ENCODE measurements around the gene TINAGL1.

TINAGL1 gene, protein sequence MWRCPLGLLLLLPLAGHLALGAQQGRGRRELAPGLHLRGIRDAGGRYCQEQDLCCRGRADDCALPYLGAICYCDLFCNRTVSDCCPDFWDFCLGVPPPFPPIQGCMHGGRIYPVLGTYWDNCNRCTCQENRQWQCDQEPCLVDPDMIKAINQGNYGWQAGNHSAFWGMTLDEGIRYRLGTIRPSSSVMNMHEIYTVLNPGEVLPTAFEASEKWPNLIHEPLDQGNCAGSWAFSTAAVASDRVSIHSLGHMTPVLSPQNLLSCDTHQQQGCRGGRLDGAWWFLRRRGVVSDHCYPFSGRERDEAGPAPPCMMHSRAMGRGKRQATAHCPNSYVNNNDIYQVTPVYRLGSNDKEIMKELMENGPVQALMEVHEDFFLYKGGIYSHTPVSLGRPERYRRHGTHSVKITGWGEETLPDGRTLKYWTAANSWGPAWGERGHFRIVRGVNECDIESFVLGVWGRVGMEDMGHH

DNA sequence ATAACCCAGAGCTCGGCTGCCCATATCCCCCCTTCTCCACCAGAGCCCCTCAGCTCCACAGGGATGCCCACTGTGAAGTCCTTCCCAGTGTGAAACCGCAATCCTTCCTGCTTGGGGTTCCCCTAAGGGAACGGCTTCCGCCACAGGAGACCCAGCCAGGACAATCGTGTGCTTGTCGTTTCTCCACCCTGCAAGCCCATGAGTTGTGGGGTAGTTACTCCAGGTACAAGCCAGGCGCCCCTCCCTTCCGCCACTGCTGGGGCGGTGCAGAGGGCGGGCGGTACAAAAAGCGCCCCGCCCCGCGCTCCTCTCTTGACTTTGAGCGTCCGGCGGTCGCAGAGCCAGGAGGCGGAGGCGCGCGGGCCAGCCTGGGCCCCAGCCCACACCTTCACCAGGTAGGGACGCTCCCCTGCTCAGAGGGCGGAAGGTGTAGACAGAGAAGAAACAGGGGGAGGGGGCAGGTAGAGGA lies at the start of gene TINAGL1:
Gene TINAGL1, plus strand, starts transcription at position 315 of the 469 bp plus-strand sequence. CDS start 634 bp downstream, outside the sequence.
- TF ChIP-seq POLR2A (IDR thresholded peaks at IDR 0.05; ENCODE audit: low read depth, low read length) = no peak
- FAIRE-seq = no peak
- DNase-seq (ENCODE audit: insufficient read length, low spot score) = no peak

DNA sequence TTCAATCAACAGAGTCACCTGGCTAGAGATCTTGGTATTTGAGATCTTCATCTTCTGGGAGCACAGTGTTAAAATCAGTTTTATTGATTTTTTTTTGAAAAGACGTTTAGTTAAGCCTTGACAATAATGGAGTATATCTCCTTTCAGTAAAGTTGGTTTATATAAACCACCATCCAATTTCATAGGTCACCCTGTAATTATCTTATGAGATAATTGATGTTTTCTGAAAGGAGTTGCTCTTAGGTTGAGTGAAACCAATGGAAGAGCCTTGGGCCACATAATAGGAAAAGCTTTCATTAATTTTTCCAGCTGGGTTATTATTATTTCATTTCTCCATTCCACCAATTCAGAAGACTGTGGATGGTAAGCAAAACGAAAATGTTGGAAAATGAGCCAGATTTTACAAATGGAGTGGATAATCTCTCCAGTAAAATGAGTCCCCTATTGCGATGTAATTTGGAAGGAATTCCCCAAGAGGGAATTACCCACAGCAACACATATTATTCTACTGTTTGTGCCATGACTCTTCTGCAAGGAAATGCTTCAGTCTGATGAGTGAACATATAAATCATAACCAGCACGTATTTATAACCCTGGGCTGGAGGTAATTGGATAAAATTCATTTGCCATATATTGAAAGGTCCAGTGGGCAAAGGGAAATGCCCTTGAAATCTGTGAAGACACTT lies 46.2 kb upstream of the TINAGL1 start:
- DNase-seq (ENCODE audit: insufficient read length, low spot score) (no peak), FAIRE-seq (peak; percentile 84)
- no peak for TF ChIP-seq POLR2A (IDR thresholded peaks at IDR 0.05; ENCODE audit: low read depth, low read length)

DNA sequence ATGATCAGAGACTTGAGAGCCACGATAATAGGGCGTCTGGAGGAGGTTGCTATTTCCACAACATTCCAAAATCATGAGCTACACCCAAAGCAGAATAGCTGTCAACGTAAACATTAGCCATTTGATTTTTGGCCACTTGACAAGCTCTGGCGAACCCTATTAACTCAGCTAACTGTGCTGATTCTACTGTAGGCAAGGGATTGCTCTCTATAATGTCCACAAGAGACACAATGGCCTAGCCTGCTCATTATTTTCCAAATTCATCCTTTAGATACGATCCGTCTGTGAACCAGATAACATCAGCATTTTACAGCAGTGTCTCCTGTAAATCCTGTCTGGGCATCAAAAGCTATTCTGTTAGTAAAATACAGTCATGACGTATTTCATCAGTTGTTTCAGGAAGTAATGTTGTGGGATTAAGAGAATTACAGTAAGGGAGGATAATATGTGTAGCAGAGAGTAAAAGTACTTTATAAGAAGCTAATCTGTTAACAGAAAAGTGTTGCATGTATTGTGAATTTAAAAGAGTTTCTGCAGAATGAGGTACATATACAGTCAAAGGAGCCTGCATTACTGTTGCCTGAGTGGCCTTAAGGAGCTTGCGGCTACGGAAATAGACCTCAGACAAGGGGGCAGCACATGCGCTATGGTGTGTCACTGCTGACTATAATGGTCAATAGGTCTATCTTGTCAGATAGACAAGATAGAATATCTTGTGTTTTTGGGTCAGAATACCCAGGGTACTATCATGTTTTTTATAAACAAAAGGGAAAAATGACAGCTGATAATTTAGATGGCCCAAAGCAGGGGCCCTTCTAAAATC lies 44.9 kb upstream of the TINAGL1 start:
- FAIRE-seq (peak; percentile 98), DNase-seq (ENCODE audit: insufficient read length, low spot score) (no peak)
- no peak for TF ChIP-seq POLR2A (IDR thresholded peaks at IDR 0.05; ENCODE audit: low read depth, low read length)

DNA sequence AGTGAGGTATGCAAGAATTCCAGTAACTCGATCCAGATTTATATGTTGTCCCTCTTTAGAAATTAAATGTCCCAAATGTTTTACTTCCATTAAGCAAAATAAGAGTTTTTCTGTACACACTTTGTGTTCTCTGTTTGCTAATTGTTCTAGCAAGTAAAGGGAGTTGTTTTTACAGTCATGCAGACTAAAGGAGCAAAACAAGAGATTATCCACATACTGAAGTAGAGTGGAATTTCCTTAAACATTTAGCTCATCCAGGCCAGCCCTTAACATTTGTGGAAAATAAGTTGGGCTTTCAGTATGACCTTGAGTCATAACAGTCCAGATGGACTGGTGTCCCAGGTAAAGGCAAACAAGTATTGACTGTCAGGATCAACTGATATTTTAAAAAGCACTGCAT lies 44.1 kb upstream of the TINAGL1 start:
- TF ChIP-seq POLR2A (IDR thresholded peaks at IDR 0.05; ENCODE audit: low read depth, low read length) = no peak
- FAIRE-seq = peak; percentile 58
- DNase-seq (ENCODE audit: insufficient read length, low spot score) = no peak

DNA sequence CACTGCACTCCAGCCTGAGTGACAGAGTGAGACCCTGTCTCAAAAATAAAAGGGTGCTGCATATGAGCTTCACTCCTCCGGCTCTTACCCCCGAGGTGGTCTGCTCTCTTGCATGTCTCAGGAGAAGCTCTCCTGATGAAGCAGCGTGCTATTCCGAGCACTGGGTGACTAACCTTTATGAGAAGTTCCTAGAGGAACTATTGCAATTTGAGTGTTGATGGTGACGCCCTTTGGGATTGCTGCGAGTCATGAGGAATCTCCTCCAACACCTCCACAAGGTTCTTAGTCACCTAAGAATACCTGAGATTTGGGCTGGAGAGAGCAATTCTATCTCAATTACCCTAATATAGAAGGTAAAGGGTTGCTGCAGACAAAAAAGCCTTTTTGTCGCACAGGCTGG lies 40.8 kb upstream of the TINAGL1 start:
- no peak for TF ChIP-seq POLR2A (IDR thresholded peaks at IDR 0.05; ENCODE audit: low read depth, low read length)
- FAIRE-seq = no peak
- DNase-seq (ENCODE audit: insufficient read length, low spot score) = no peak

DNA sequence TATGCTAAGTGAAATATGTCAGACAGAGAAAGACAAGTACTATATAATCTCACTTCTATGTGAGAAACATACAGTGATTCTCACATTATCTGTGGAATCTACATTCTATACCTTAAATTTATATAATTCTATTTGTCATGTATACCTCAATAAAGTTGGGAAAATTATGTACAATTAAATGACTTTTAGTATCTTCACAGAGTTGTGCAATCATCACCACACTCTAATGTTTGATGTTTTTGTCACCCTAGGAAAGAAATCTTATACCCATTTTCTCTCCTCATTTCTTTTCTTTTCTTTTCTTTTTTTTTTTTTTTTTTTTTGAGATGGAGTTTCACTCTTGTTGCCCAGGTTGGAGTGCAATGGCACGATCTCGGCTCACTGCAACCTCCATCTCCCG lies 37.0 kb upstream of the TINAGL1 start:
- TF ChIP-seq POLR2A (IDR thresholded peaks at IDR 0.05; ENCODE audit: low read depth, low read length) = no peak
- no peak for DNase-seq (ENCODE audit: insufficient read length, low spot score)
- no peak for FAIRE-seq

DNA sequence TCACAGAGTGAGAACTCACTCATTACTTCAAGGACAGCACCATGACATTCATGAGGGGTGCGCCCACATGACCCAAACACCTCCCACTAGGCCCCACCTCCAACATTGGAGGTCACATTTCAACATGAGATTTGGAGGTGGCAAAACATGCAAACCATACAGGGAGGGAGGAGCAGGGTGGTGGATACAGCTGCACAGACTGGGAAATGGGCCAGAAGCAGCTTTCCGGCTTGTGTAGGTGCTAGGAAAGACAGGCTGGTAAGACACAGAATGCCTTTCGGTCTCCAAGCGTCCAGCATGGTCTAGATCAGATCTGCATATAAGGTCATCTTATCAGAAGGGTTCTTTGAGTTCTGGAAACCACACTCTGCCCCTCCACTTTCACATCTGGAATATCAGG lies 35.1 kb upstream of the TINAGL1 start:
- FAIRE-seq (no peak), DNase-seq (ENCODE audit: insufficient read length, low spot score) (no peak)
- TF ChIP-seq POLR2A (IDR thresholded peaks at IDR 0.05; ENCODE audit: low read depth, low read length) = no peak

DNA sequence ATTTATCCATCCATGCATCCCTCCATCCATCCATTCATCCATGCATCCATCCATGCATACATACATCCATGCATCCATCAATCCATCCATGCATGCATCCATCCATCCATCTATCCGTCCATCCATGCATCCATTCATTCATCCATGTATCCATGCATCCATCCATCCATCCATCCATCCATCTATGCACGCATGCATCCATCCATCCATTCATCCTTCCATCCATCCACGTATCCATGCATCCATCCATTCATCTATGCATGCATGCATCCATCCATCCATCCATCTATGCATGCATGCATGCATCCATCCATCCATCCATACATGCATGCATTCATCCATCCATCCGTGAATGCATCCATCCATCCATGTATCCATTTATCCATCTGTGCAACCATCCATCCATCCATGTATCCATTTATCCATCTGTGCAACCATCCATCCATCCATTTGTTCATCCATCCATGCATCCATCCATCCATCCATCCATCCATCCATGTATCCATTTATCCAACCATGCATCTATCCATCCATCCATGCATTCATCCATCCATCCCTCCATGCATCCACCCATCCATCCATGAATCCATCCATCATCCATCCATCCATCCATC lies 30.3 kb upstream of the TINAGL1 start:
- no peak for TF ChIP-seq POLR2A (IDR thresholded peaks at IDR 0.05; ENCODE audit: low read depth, low read length)
- FAIRE-seq = no peak
- no peak for DNase-seq (ENCODE audit: insufficient read length, low spot score)

DNA sequence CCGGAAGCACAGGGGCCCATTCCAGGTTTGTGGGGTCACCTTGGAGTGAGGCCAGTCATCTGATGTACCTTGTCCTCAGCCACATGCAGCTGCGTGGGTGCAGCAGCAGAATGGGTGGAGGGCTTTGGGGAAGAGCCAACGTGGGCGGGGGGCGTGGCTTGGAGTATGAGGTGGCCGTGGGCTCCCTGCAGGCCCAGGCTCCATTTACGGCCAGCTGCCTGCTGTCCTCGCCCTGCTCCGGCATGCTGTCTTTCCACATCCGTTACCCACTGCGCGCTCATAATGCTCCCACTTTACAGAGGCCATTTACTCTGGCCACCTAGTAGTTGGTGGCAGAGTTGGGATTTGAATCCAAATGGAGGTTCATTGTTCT lies 27.8 kb upstream of the TINAGL1 start:
- TF ChIP-seq POLR2A (IDR thresholded peaks at IDR 0.05; ENCODE audit: low read depth, low read length) = no peak
- FAIRE-seq (no peak), DNase-seq (ENCODE audit: insufficient read length, low spot score) (no peak)

DNA sequence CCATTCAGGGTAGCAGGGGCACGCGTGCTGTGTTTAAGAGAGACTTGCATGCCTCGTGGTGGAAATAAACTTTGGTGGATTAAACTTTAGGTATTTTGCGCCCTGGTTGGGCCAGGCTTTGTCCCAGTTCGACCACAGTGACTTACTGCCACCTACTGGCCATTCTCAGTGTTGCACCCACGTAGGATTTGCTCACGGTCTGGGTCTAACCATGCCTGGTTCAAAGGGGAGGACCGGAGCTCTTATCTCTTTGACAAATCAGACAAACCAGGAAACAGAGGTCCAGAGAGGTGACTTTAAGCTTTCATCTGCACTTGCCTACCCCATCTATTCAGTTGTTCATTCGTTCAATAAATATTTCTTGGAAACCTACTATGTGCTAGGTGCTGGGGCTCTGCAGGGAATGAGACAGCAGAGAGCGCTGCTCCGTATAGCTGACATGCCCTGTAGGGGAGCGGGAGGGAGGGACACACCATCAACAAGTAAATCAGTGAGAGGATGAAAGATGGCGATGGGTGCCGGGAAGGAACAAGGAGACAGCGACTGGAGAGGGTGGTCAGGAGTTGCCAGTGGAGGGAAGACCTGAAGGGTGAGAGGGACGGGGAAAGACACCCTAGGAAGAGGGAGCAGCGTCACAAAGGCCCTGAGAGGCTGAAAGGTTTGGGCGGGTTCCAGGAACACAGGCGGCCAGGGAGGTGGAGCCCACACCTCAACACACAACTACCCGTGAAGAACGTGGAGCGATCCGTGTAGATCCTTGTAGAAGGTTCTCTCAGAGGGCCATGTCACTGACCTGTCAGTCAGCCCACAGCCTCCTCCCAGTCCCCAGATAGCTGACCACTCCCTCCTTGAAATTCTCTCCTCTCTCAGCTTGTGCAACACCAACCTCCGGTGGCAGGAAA lies 27.2 kb upstream of the TINAGL1 start:
- peak; percentile 80 for DNase-seq (ENCODE audit: insufficient read length, low spot score)
- peak; percentile 38 for FAIRE-seq
- TF ChIP-seq POLR2A (IDR thresholded peaks at IDR 0.05; ENCODE audit: low read depth, low read length) = no peak

DNA sequence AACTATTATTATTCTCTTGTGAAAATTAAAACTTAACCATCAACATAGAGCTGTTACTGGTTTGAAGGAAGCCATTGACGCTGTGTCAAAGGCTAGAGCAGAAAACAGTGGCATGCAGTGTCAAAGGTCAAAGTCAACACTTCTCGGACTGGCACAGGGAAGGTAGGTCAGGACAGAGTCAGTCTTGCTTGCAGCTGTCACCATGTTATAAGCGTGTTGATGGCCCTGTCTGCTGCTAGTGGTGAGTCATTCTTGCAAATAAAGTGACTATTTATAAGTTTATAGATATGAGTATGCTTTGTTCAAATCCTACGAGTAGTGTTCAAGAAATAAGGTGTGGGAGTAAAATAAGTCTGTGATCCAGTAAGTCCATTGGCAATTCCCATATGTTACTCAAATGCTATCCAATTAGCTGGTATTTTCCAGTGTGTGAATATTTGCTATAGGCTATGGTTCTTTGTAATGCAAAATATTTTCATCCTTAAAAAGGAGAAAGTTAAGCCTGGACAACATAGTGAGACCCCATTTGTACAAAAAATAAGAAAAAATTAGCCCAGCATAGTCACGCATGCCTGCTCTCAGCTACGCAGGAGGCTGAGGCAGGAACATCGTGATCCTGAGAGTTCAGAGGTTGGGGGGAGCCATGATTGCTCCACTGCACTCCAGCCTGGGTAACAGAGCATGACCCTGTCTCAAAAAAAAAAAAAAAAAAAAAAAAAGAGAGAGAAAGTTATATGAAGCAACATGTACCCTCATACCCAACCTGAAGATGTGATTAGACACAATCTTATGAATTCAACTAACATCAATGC lies 26.3 kb upstream of the TINAGL1 start:
- FAIRE-seq = no peak
- no peak for TF ChIP-seq POLR2A (IDR thresholded peaks at IDR 0.05; ENCODE audit: low read depth, low read length)
- DNase-seq (ENCODE audit: insufficient read length, low spot score) = no peak

DNA sequence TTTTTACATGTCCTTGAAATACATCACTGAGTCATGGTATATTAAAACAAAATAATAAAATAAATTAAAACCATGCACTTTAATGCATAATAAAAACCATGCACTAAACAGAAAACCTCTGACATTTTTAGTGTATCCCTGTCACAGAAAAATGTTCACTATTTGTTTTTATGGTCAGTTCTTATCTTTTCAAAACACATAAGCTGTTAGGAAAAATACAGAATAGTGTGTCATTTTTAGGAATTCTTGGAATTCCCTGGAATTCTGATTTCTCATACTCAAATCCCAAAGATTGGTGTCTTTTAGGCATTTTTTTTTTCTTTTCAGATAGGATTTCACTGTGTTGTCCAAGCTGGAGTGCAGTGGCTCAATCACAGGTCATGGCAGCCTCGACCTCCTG lies 25.1 kb upstream of the TINAGL1 start:
- DNase-seq (ENCODE audit: insufficient read length, low spot score) (no peak), FAIRE-seq (no peak)
- TF ChIP-seq POLR2A (IDR thresholded peaks at IDR 0.05; ENCODE audit: low read depth, low read length) = no peak
